ENCODE results near the gene RPL39L.

RPL39L gene

DNA sequence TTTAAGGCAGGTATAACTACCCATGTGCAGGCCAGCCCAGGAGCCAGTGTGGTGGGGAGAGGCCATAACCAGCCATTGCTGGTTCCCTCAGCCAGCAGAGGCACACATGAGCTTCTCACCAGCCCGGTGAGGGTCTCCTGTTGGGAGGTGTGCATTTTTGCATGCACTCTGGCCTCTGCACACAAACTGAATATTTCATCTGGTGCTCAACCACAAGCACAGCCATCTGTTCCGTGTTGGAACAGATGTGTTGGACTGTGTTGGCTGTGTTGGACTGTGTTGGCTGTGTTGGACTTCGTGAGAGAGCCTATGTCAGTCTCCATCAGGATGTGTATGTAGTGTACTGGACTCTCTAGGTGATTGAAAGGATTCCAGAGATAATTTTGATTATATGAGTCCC, 67.2 kb downstream of the RPL39L start:
- H3K9me3 ChIP-seq (replicated peaks in 1 of 11) = peaks cover 0 to 14% (median 7%) of the 10 kb centered on the region in 11 experiments; a peak in 9 of 22 replicates
- TF ChIP-seq Cebpa-rat (IDR thresholded peaks at IDR 0.05) = no peak
- H3K36me3 ChIP-seq = peaks cover 76 to 100% (median 96%) of the 10 kb centered on the region in 11 experiments
- no peak overlapping the region for H3K27ac ChIP-seq
- H3K9ac ChIP-seq = no peak overlapping the region
- peaks cover 0 to 31% (median 6%) of the 10 kb centered on the region in 11 experiments; a peak in 10 of 22 replicates for H4K20me1 ChIP-seq
- H3K27me3 ChIP-seq = no peaks in the 10 kb centered on the region
- peak overlapping the region in 3 of 11 experiments; percentile 15 to 41 (median 20); a peak in 6 of 22 replicates for H3K4me2 ChIP-seq
- no peak overlapping the region for H3K4me3 ChIP-seq
- peaks cover 0 to 15% (median 0%) of the 10 kb centered on the region in 10 experiments; a peak in 5 of 20 replicates for H3K4me1 ChIP-seq

Measured in BLaER1 treated with 17β-estradiol and CSF1 and Interleukin-3, amounts not matched to agents 10 nM and 100 nM (cell line).